Measurements from ENCODE around the gene CDC37L1.
"Not testable (repeated sequence)": the region's sequence is repeated elsewhere in the genome, so short reads cannot be mapped to it uniquely, and the experiment has no call there.

CDC37L1 gene

DNA sequence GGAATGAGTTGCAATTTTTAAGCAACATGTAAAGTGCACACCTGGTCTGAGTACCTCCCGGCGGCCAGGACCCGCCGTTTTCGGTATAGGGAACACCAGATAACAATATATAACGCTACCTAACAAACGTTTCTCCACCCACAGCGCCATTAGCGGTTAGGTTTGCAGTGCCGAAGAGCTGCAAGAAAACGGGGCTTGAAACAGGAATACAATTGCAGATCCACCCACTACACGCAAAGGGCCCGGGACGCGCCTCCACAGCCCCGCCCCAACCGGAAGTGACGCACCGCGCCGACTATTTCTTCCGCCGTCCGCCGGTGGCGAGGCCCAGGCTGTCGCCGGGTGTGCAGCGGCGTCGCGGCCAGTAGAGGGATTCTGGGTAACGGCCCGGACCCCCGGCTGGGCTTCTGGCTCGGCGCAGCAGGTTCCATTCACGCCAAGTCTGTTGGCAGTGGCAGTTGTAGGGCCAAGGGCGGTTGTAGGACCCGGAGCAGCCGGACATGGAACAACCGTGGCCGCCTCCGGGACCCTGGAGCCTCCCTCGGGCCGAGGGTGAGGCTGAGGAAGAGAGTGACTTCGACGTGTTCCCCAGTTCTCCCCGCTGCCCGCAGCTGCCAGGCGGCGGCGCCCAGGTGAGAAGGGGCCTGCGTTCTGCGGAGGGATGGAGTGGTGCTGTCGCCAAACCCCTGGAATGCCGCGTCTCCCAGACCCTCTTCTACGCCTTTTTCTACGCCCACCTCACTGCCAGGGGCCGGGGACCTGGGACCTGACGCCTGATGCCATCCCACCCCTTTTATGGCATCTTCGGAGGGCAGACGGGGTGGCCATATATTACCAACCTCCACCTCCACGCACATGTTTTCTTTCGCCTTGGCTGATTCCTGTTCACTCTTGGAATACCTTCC lies at the start of gene CDC37L1:
Gene CDC37L1 (plus strand): TSS at position 302 of the 905 bp plus-strand sequence. CDS start 199 bp downstream, at position 501.
- DNase-seq = peak; percentile 95

- no peak for DNase-seq
Measured at GRCh38 chr9:4630836-4631235, 48.5 kb upstream of the CDC37L1 start.

DNA sequence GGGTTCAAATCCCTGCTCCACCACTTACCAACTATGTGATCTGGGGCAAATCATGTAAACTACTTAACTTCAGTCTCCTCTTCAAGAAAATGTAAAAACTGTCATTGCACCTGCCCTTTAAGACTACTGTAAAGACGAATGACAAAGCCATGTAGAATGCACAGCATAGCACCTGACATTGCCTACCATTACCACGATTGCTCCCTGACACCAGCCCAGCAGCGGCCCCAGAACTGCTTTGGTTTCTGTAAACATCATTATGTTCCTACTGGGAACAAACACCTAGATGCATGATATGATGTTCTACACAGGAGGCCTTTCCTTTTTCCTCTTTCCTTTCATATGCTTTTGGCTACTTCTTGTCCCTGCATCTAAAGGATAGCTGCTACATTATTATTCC lies 40.4 kb upstream of the CDC37L1 start:
- no peak for DNase-seq

DNA sequence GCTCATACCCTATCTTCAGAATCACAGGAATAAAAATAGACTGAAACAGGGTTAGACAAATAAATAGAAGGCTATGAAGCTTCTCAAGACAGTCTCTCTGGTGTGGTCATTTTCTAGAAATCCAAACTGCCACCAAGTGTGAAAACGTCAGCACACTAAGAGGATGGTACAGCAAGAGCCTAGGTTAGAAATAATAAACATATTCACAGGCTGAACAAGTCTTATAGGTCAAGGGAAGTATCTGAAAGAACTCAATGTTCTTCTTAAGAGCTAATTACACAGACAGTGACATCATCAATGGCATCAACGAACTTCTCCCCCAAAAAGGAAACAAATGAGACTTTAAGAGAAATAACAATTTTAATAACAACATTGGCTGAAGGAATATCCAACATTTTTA lies 39.9 kb upstream of the CDC37L1 start:
- no peak for DNase-seq

DNA sequence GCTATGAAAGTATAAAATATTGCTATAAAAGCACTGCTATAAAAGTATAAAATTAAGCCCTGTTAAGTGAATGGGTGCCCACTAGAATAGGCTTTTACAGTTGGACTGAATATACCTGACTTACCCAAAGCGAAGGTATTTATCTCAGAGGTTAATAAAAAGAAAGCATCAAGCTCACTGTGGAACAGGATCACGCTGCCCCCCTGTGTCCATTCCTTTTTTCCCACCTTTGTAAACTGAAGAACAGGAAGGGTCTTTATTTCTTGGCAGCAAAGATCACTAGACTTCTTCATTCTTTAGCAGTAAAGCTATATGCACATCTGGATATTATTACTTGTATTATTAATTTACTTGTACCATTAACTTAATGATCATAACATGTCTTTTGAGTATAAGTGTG lies 39.3 kb upstream of the CDC37L1 start:
- DNase-seq = peak; percentile 19

GRCh38 chr9:4642351-4642750 lies 37.0 kb upstream of the CDC37L1 start:
- DNase-seq = no peak

DNA sequence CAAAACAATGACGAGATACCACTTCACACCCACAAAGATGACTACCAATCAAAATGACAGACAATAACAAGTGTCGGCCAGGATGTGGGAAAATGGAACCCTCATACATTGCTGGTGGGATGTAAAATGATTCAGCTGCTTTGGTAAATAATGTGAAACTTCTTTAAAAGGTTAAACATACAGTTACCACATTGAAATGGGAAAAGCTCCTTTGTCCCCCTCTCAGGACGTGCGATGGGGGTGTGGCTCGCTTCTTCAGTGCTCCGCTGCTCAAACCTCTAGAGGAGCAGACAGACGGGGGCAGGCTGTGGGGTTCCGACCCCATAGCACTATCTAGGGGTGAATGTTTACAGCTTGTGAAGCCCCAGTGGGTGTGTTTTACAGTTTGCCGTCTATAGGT lies 25.3 kb upstream of the CDC37L1 start:
- no peak for DNase-seq

DNA sequence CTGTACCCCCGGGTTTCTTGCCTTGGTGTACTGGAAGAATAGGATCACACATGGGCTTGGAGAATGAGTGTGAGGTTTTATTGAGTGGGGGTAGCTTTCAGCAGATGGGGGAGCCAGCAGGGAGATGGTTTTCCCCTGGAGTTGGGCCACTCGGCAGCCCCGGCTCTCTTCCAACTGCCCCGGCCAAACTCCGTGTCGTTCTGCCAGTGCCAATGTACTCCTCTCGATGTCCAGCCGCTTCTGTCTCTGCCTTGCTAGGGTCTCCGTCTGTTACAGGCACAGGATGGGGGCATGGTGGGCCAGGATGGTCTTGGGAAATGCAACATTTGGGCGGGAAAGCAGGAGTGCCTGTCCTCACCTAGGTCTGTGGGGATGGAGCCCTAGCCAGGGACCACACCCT lies 24.8 kb upstream of the CDC37L1 start:
- no peak for DNase-seq

DNA sequence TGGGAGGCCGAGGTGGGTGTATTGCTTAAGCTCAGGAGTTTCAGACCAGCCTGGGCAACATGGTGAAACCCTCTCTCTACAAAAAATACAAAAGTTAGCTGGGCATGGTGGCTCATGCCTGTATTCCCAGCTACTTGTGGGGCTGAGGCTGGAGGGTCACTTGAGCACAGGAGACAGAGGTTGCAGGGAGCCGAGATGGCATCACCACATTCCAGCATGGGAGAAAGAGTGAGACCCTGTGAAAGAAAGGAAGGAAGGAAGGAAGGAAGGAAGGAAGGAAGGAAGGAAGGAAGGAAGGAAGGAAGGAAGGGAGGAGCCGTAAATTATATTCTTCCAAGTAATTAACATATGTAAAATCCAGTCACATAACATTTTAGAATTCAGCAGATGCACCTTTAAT lies 23.2 kb upstream of the CDC37L1 start:
- DNase-seq = not testable (repeated sequence)

DNA sequence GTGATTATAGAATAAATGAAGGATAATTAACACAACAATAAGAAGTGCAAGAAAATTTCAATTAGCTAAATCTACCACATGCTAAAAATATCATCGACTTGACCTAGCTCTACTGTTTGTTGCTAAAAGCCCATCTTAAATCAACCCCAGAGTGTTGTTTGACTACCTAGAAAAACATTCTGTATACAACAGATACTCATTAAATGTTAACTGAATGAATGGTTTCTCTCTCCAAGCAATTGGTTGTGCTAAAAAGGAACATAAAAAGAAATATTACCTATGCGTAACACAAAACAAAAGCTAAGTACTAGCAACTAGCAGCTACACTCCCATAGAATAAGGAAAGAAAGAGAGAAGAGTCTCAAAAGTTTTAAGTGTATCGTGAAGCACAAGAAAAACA lies 22.7 kb upstream of the CDC37L1 start:
- no peak for DNase-seq

- DNase-seq = no peak
Measured at GRCh38 chr9:4657426-4658159, 21.8 kb upstream of the CDC37L1 start.

DNA sequence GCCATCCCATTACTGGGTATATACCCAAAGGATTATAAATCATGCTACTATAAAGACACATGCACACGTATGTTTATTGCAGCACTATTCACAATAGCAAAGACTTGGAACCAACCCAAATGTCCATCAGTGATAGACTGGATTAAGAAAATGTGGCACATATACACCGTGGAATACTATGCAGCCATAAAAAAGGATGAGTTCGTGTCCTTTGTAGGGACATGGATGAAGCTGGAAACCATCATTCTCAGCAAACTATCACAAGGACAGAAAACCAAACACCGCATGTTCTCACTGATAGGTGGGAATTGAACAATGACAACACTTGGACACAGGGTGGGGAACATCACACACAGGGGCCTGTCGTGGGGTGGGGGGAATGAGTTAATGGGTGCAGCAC lies 18.7 kb upstream of the CDC37L1 start:
- not testable (repeated sequence) for DNase-seq

DNA sequence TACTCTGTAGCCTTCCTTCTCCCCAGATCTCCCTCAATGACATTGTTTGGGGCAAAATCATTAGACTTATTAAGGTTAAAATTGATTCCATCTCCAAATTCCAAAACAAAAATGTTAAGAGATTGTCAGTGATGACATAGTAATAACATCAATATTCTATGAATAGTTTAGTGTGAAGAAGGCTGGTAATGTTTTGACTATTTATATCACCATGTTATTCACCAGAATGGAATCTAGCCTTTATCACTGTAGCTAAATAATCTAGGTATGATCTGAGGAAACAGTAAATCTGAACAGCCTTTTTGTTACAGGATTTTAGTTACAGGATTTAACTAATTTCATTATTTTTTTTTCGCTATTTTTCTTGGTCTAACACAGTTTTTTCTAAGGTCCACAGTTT lies 18.2 kb upstream of the CDC37L1 start:
- peak; percentile 29 for DNase-seq

GRCh38 chr9:4661611-4662010 lies 17.8 kb upstream of the CDC37L1 start:
- no peak for DNase-seq

GRCh38 chr9:4662108-4662988 lies 17.0 kb upstream of the CDC37L1 start, which contains the start of gene PLPP6:
TSS of gene PLPP6 (plus strand) at chr9:4662294. CDS start at chr9:4662376, 82 bp downstream.
- DNase-seq = peak; percentile 83

GRCh38 chr9:4662989-4663792 lies 16.2 kb upstream of the CDC37L1 start:
- DNase-seq = no peak

DNA sequence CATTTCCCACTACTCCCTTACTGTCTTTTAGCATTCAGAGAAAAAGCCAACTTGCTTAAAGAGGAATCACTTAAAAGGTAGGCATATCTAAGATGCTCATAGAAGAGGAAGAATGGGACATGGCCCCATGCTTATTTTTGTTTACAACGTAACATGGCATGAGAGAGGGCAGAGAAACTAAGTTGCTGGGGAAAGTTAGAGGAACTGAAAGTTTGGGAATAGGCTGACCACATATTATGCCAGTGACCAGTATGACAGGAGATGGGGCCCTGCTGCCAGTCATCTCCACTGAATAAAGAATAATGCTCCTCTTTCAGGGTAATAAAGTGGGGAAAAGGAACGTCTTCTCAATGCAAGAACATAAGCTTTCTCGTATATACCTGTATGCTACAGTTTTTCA lies 15.4 kb upstream of the CDC37L1 start:
- no peak for DNase-seq

DNA sequence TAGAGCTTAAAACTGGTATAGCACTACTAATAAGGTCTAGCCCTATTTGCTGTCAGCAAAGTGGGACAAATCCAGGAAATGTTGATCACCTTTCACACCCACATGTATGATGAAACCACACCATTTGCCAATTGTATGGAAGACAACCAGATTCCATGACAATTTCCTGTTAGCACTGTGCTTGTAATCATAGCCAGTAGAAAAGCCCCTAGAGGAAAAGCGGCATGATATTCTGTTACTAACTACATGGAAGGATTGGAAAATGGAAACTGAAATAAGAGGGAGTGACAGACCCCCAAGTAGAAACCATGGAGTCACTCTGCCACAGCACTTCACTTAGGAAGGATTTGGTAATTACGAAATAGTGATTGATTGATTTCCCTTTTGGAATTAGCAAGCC lies 14.0 kb upstream of the CDC37L1 start:
- no peak for DNase-seq

DNA sequence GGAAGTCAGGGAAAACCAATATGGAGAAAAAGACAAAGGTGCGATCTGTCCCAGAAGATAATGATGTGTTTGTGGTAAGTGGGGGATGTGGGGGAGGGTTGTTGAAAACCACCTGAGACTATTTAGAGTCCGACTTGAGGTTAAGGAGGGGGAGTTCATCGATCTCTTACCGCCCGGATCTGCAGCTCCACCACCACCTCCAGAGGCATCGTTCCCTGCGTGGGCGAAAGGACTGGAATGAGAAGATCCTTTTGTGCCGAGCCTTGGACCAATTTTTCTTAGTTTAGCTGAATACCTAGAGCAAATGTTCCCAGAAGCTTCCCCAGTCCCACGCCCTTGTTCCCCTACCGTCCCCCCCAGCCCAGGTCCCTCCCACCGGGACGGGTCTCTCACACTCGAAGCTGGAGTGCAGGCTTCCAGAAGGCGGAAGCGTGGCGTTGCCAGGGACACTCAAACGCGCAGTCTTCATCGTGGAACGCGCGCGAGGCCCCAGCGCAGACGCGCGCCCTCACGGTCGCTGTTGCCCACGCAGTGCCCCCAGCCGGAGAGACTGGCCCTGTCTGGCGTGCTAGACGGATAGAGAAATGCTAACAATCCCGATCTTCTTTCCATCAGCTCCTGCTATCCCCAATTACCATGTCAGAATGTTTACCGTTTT lies 13.2 kb upstream of the CDC37L1 start, which contains the start of gene SPATA6L:
Gene SPATA6L (minus strand): TSS at position 439 of the 658 bp plus-strand sequence. CDS start 230 bp downstream, at position 209.
- DNase-seq = peak; percentile 44

GRCh38 chr9:4667681-4668080 lies 11.7 kb upstream of the CDC37L1 start:
- DNase-seq = no peak

GRCh38 chr9:4668604-4669003 lies 10.8 kb upstream of the CDC37L1 start:
- no peak for DNase-seq

All from kidney glomerular epithelial cell (primary cell).